ENCODE measurements around the gene ABCA8. TPM values are rescaled to one million over a fixed set of nuclear protein-coding genes. Genes with fewer than 3 reads are reported as not detected.

The ABCA8 gene
- polyA plus RNA-seq, 2 of the 4 experiments (the other 2 are of a cell fraction) = 0.26 to 0.34 TPM

GRCh38 chr17:68850749-68851510 is 104.3 kb downstream of the ABCA8 start (continued):
- TF ChIP-seq FOSL2 (IDR thresholded peaks at IDR 0.05) (no peak), FOSL2 (CRISPR knock-in tag; IDR thresholded peaks at IDR 0.05) (no peak), FOXS1 (CRISPR knock-in tag; IDR thresholded peaks at IDR 0.05) (no peak), CTCF (IDR thresholded peaks at IDR 0.05) (no peak)

GRCh38 chr17:68849673-68850610 is 105.2 kb downstream of the ABCA8 start:
- Histone ChIP-seq H3K27ac (no peak overlapping the region), H3K9me3 (0 out of 3 replicates have a peak, but pooled peaks cover 7% of the 10 kb centered on the region), H3K4me1 (no peaks in the 10 kb centered on the region), H3K4me3 (no peak overlapping the region), H3K4me2 (no peak overlapping the region)
- FAIRE-seq (no peak), ATAC-seq (0 out of 6 replicates have a peak, but pooled peaks of 1 of the 2 experiments have one; percentile 39), DNase-seq (ENCODE audit: low read depth in 1 of 2, low spot score in 1 of 2) (no peak)
- WGBS (ENCODE audit: missing lambda C conversion rate) = 29% methylated on average over 7 of the region's 7 CpGs
- POLR2A ChIA-PET = no interaction called here
- CTCF ChIA-PET = interaction anchor here (0.8 to 1.9 kb wide), 5 partner anchors 9 to 75 kb away, joined by 3 to 6 read pairs (median 4); no protein-coding TSS in a partner anchor
- no peak for TF ChIP-seq EHMT2 (IDR thresholded peaks at IDR 0.05; ENCODE audit: low read depth)
- no peak for TF ChIP-seq ZNF302 (CRISPR knock-in tag; IDR thresholded peaks at IDR 0.05)
- TF ChIP-seq RCOR1 (IDR thresholded peaks at IDR 0.05; ENCODE audit: low read depth, low read length) = no peak
- no peak for TF ChIP-seq MYC (IDR thresholded peaks at IDR 0.05; ENCODE audit: borderline replicate concordance, low read length)
- TF ChIP-seq CHD4 (IDR thresholded peaks at IDR 0.05; ENCODE audit: borderline replicate concordance) = no peak
- TF ChIP-seq CEBPB (IDR thresholded peaks at IDR 0.05) = no peak
- TF ChIP-seq FOSB (CRISPR knock-in tag; IDR thresholded peaks at IDR 0.05) = no peak
- no peak for TF ChIP-seq FOXS1 (CRISPR knock-in tag; IDR thresholded peaks at IDR 0.05)
- no peak for TF ChIP-seq EHF (CRISPR knock-in tag; IDR thresholded peaks at IDR 0.05)
- TF ChIP-seq RARB (CRISPR knock-in tag; IDR thresholded peaks at IDR 0.05) = no peak
- no peak for TF ChIP-seq HEYL (CRISPR knock-in tag; IDR thresholded peaks at IDR 0.05)
- no peak for TF ChIP-seq RNF2 (IDR thresholded peaks at IDR 0.05; ENCODE audit: borderline replicate concordance, low read depth)
- no peak for TF ChIP-seq MAFK (IDR thresholded peaks at IDR 0.05; ENCODE audit: partially characterized antibody)
- no peak for TF ChIP-seq JUNB (IDR thresholded peaks at IDR 0.05)
- no peak for TF ChIP-seq KDM5A (IDR thresholded peaks at IDR 0.05)
- no peak for TF ChIP-seq BCL3 (IDR thresholded peaks at IDR 0.05)
- TF ChIP-seq EP300 (IDR thresholded peaks at IDR 0.05) = no peak

GRCh38 chr17:68847711-68848110 is 107.5 kb downstream of the ABCA8 start:
- ChIA-PET CTCF (interaction anchor here (1.2 kb wide), 1 partner anchor 70 kb away, joined by 5 read pairs; no protein-coding TSS in a partner anchor), POLR2A (no interaction called here)
- Histone ChIP-seq H3K27ac (no peak overlapping the region), H3K4me3 (no peak overlapping the region), H3K4me1 (no peaks in the 10 kb centered on the region), H3K4me2 (no peak overlapping the region), H3K9me3 (0 out of 3 replicates have a peak, but pooled peaks cover 7% of the 10 kb centered on the region)
- FAIRE-seq = no peak
- 6% methylated on average over 1 of the region's 1 CpG for WGBS (ENCODE audit: missing lambda C conversion rate)
- no peak; a peak in 1 of 6 replicates for ATAC-seq
- no peak for DNase-seq (ENCODE audit: low read depth in 1 of 2, low spot score in 1 of 2)
- TF ChIP-seq CHD2 (IDR thresholded peaks at IDR 0.05; ENCODE audit: low read length, partially characterized antibody) = no peak
